PC-3 (cell line): ENCODE measurements around the gene BAMBI.
A peak's percentile ranks its signal among the peaks of the same experiment; 100 is the strongest.

Source experiments
- EZH2 ChIP-seq: fragments of 300-600 bp; sonication (generic); IDR thresholded peaks from one replicate; pipeline ENCODE4 v1.6.1; 2017; ENCODE audit warnings: antibody characterized with exemption, mild to moderate bottlenecking, low read length; ENCODE audit not compliant: unreplicated experiment
- EZH2phosphoT487 ChIP-seq: fragments of 300-600 bp; sonication (generic); IDR thresholded peaks from 2 replicates; pipeline ENCODE4 v1.6.1; 2018; ENCODE audit warnings: mild to moderate bottlenecking, antibody characterized with exemption, low read length, borderline replicate concordance
- TF ChIP-seq, protein P1 (sequence below): fragments of 300-600 bp; sonication (generic); conservative IDR thresholded peaks from 2 replicates; pipeline ENCODE4 v1.5.1; 2017; ENCODE audit warnings: antibody characterized with exemption, low read depth, mild to moderate bottlenecking, low read length

GRCh38 chr10:28679581-28680357, 2.4 kb downstream of the BAMBI start:
- TF ChIP-seq, protein P1, sequence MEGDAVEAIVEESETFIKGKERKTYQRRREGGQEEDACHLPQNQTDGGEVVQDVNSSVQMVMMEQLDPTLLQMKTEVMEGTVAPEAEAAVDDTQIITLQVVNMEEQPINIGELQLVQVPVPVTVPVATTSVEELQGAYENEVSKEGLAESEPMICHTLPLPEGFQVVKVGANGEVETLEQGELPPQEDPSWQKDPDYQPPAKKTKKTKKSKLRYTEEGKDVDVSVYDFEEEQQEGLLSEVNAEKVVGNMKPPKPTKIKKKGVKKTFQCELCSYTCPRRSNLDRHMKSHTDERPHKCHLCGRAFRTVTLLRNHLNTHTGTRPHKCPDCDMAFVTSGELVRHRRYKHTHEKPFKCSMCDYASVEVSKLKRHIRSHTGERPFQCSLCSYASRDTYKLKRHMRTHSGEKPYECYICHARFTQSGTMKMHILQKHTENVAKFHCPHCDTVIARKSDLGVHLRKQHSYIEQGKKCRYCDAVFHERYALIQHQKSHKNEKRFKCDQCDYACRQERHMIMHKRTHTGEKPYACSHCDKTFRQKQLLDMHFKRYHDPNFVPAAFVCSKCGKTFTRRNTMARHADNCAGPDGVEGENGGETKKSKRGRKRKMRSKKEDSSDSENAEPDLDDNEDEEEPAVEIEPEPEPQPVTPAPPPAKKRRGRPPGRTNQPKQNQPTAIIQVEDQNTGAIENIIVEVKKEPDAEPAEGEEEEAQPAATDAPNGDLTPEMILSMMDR, result peak; percentile 40; the same call in 1 of the 2 replicates
- TF ChIP-seq EZH2 (no peak), EZH2phosphoT487 (no peak)
